ENCODE data around the gene COL6A5.
"Not testable (repeated sequence)": the region's sequence is repeated elsewhere in the genome, so short reads cannot be mapped to it uniquely, and the experiment has no call there.

DNA sequence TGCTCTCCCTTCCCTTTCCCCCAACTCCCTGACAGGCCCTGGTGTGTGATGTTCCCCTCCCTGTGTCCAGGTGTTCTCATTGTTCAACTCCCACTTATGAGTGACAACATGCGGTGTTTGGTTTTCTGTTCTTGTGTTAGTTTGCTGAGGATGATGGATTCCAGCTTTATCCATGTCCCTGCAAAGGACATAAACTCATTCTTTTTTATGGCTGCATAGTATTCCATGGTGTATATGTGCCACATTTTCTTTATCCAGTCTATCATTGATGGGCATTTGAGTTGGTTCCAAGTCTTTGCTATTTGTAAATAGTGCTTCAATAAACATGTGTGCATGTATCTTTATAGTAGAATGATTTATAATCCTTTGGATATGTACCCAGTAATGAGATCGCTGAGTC is 2.8 kb downstream of the COL6A5 start:
- not testable (repeated sequence) for TF ChIP-seq EZH2phosphoT487 (conservative IDR thresholded peaks at IDR 0.05; ENCODE audit: low read length); CTCF (IDR thresholded peaks at IDR 0.05; ENCODE audit: insufficient read depth, low read length, poor library complexity, severe bottlenecking)
